HepG2 (cell line): ENCODE results near the gene IL17C. TPM values are rescaled to one million over a fixed set of nuclear protein-coding genes. Genes with fewer than 3 reads are reported as not detected.
A peak's percentile ranks its signal among the peaks of the same experiment; 100 is the strongest.

Experiments
- ATAC-seq: fragments of 200-7000 bp; cut with Tn5 transposase; 3 replicates; pipeline ENCODE4 v1.9.1; 2020; ENCODE audit warnings: mild to moderate bottlenecking, moderate library complexity
- BruUV-seq: library from RNA; stranded (reverse); fragments of 400-500 nt; replicated peaks from 2 replicates; lab custom pipeline; 2021; lab: Mats Ljungman, UMichigan
- CTCF ChIA-PET: fragments of 300-600 bp; formaldehyde crosslinking; extraction: SDS; loops from one replicate; lab custom pipeline; 2021; ENCODE audit warnings: low total read pairs, inconsistent platforms, low intra/inter-chr PET ratio; lab: Yijun Ruan, JAX
- POLR2A ChIA-PET: fragments of 350-600 bp; sonication (Branson Sonifier 250); formaldehyde crosslinking; loops from one replicate; lab custom pipeline; 2020; ENCODE audit warnings: antibody characterized with exemption, inconsistent platforms; lab: Yijun Ruan, JAX
- DNase-seq: peaks from one replicate; pipeline ENCODE4 v3.0.0-alpha.2; 2015; ENCODE audit warnings: low spot score
- FAIRE-seq: peaks from 3 replicates; lab custom pipeline; 2011; peaks lifted over from hg19 to GRCh38; lab: Jason Lieb, UNC
- H2AFZ ChIP-seq: one replicate; pipeline ENCODE4 v1.6.1; 2011; ENCODE audit warnings: low read length, inconsistent platforms
- H3K27ac ChIP-seq: fragments of 300-600 bp; 3 replicates; pipeline ENCODE4 v1.8.0; 2011; ENCODE audit warnings: mixed run types, mild to moderate bottlenecking, mixed read lengths, low read length, inconsistent platforms; ENCODE audit not compliant: insufficient read depth; ENCODE audit errors: extremely low read length
- H3K27me3 ChIP-seq, 2 experiments: fragments of 200-600 bp in 1 of 2; 2 replicates in 1 of 2; 3 replicates in 1 of 2; pipeline versions ENCODE4 v1.6.0 to v1.8.0; 2011; ENCODE audit warnings: low read length in 2 of 2, mild to moderate bottlenecking in 2 of 2, moderate library complexity in 2 of 2, inconsistent platforms in 1 of 2; ENCODE audit not compliant: insufficient read depth in 2 of 2, control insufficient read depth in 1 of 2
- H3K36me3 ChIP-seq, 2 experiments: fragments of 200-600 bp in 1 of 2; replicated peaks in 1 of 2; 2 replicates in 1 of 2; 3 replicates in 1 of 2; pipeline versions ENCODE4 v1.5.1 to v1.8.0; 2011; ENCODE audit warnings: low read length in 2 of 2, inconsistent platforms in 1 of 2; ENCODE audit not compliant: insufficient read depth in 2 of 2, control insufficient read depth in 1 of 2
- H3K4me1 ChIP-seq: 2 replicates; pipeline ENCODE4 v1.5.1; 2012; ENCODE audit warnings: low read length, inconsistent platforms; ENCODE audit not compliant: insufficient read depth
- H3K4me2 ChIP-seq: 2 replicates; pipeline ENCODE4 v1.6.0; 2011; ENCODE audit warnings: low read depth, low read length, inconsistent platforms
- H3K4me3 ChIP-seq, 3 experiments: fragments of 200-600 bp in 1 of 3; sonication (generic), shearing (Covaris generic) in 1 of 3; replicated peaks in 1 of 3; 2 replicates each; pipeline ENCODE4 v1.5.1; 2011 to 2016; ENCODE audit warnings: low read length in 3 of 3, inconsistent platforms in 2 of 3, low read depth in 2 of 3, mild to moderate bottlenecking in 2 of 3, control low read depth in 1 of 3, mixed read lengths in 1 of 3; ENCODE audit not compliant: insufficient read depth in 1 of 3
- H3K79me2 ChIP-seq: one replicate; pipeline ENCODE4 v1.6.1; 2011; ENCODE audit warnings: low read length, inconsistent platforms; ENCODE audit not compliant: insufficient read depth
- H3K9ac ChIP-seq: 2 replicates; pipeline ENCODE4 v1.6.0; 2011; ENCODE audit warnings: mild to moderate bottlenecking, low read depth, low read length, inconsistent platforms; ENCODE audit not compliant: insufficient read depth
- H3K9me3 ChIP-seq: 2 replicates; pipeline ENCODE4 v1.5.1; 2012; ENCODE audit warnings: mild to moderate bottlenecking, low read length
- H4K20me1 ChIP-seq: 2 replicates; pipeline ENCODE4 v1.6.0; 2011; ENCODE audit warnings: inconsistent platforms, mild to moderate bottlenecking, low read length, moderate library complexity; ENCODE audit not compliant: insufficient read depth
- CHD4 ChIP-seq: fragments of 200-600 bp; sonication (generic); IDR thresholded peaks from 2 replicates; pipeline ENCODE4 v1.7.0; 2017; ENCODE audit warnings: mild to moderate bottlenecking, low read length, borderline replicate concordance
- FOXK2 ChIP-seq: fragments of 450-650 bp; IDR thresholded peaks from 2 replicates; pipeline ENCODE4 v1.6.1; 2016
- KLF9 ChIP-seq: IDR thresholded peaks from 2 replicates; pipeline ENCODE4 v1.6.1; 2016; ENCODE audit warnings: low read depth
- MBNL3 ChIP-seq: fragments of 250-450 bp; sonication (Bioruptor Pico); conservative IDR thresholded peaks from 2 replicates; pipeline ENCODE4 v1.8.0; 2022; ENCODE audit warnings: mild to moderate bottlenecking, inconsistent platforms
- NONO ChIP-seq, 2 experiments: fragments of 450-650 bp in 1 of 2; sonication (generic) in 1 of 2; formaldehyde crosslinking in 1 of 2; IDR thresholded peaks in 1 of 2; conservative IDR thresholded peaks in 1 of 2; 2 replicates each; pipeline versions ENCODE4 v1.6.1 to v1.8.0; 2017 to 2022; ENCODE audit warnings: mild to moderate bottlenecking in 1 of 2, missing genetic modification reagents in 1 of 2, moderate library complexity in 1 of 2
- PRPF4 ChIP-seq: fragments of 200-400 bp; formaldehyde crosslinking; IDR thresholded peaks from 2 replicates; pipeline ENCODE4 v1.6.1; 2016; ENCODE audit warnings: low read length, low read depth; ENCODE audit not compliant: poor library complexity, severe bottlenecking
- SKI ChIP-seq: fragments of 450-650 bp; IDR thresholded peaks from one replicate; pipeline ENCODE4 v1.6.1; 2018; ENCODE audit warnings: mild to moderate bottlenecking; ENCODE audit not compliant: partially characterized antibody
- THAP8 ChIP-seq: sonication (generic); formaldehyde crosslinking; IDR thresholded peaks from 2 replicates; pipeline ENCODE4 v1.5.1; 2020; ENCODE audit warnings: missing genetic modification reagents, mild to moderate bottlenecking, borderline replicate concordance
- U2AF2 ChIP-seq: fragments of 200-400 bp; formaldehyde crosslinking; IDR thresholded peaks from 2 replicates; pipeline ENCODE4 v1.6.1; 2017; ENCODE audit warnings: low read depth, mild to moderate bottlenecking, low read length
- ZBTB3 ChIP-seq: sonication (generic); formaldehyde crosslinking; IDR thresholded peaks from 2 replicates; pipeline ENCODE4 v1.4.0; 2020; ENCODE audit warnings: low read depth, mild to moderate bottlenecking, moderate library complexity, missing genetic modification reagents, borderline replicate concordance
- ZIK1 ChIP-seq: sonication (generic); formaldehyde crosslinking; IDR thresholded peaks from 2 replicates; pipeline ENCODE4 v1.5.0; 2020; ENCODE audit warnings: mild to moderate bottlenecking, low read depth, missing genetic modification reagents, borderline replicate concordance
- ZNF530 ChIP-seq: sonication (generic); formaldehyde crosslinking; IDR thresholded peaks from 2 replicates; pipeline ENCODE4 v1.5.0; 2020; ENCODE audit warnings: low read depth, mild to moderate bottlenecking, missing genetic modification reagents
- ZNF550 ChIP-seq: sonication (generic); formaldehyde crosslinking; IDR thresholded peaks from 2 replicates; pipeline ENCODE4 v1.4.0; 2020; ENCODE audit warnings: mild to moderate bottlenecking, missing genetic modification reagents, borderline replicate concordance
- ZNF609 ChIP-seq: sonication (generic); formaldehyde crosslinking; IDR thresholded peaks from 2 replicates; pipeline ENCODE4 v1.4.0; 2020; ENCODE audit warnings: mild to moderate bottlenecking, missing genetic modification reagents, borderline replicate concordance
- ZNF614 ChIP-seq: IDR thresholded peaks from 2 replicates; pipeline ENCODE4 v1.6.1; 2018; ENCODE audit warnings: missing biosample characterization, missing genetic modification reagents, inconsistent platforms, borderline replicate concordance
- ZNF800 ChIP-seq: sonication (generic); formaldehyde crosslinking; IDR thresholded peaks from 2 replicates; pipeline ENCODE4 v1.4.0; 2020; ENCODE audit warnings: missing genetic modification reagents
- whole genome bisulfite sequencing: methylation state at CpG from one replicate; pipeline ENCODE4 v1.1.6; 2017; ENCODE audit warnings: low lambda C conversion rate; 5-methylcytosine and 5-hydroxymethylcytosine counted together
- in situ Hi-C: cut with HindIII; loops from 2 replicates; pipeline ENCODE4 v1.10.0; 2017; ENCODE audit warnings: low pct_unique_long_range_greater_than_20kb; ENCODE audit not compliant: extremely low pct_ligation_motif_present
- intact Hi-C: fragments of 100-400 bp; cut with micrococcal nuclease; formaldehyde crosslinking; loops from one replicate; pipeline ENCODE4 v1.10.0; 2022; ENCODE audit not compliant: unreplicated experiment
- polyA plus RNA-seq, 8 experiments: library from polyadenylated mRNA; depleted of rRNA in 3 of 8; stranded (reverse) in 7 of 8; unstranded in 1 of 8; fragments of >200 nt; fragmentation: Illumina TruSeq in 4 of 8; extraction: Trizol in 4 of 8; gene quantifications; 2 replicates each; pipeline versions ENCODE4 v1.2.1 to v1.2.3, GENCODE V29; 2011 to 2016; ENCODE audit warnings: low read depth in 4 of 8, missing spikeins in 1 of 8, mixed read lengths in 1 of 8; ENCODE audit not compliant: insufficient read depth in 1 of 8
- total RNA-seq, 5 experiments: library from RNA; depleted of rRNA; stranded (reverse); fragments of >200 nt; fragmentation: Illumina TruSeq; extraction: Trizol; gene quantifications; 2 replicates each; pipeline ENCODE4 v1.2.3, GENCODE V29; 2016; ENCODE audit warnings: low read depth in 1 of 5
- TF ChIP-seq, protein P1 (sequence below): sonication (generic); formaldehyde crosslinking; IDR thresholded peaks from 2 replicates; pipeline ENCODE4 v1.8.1; 2023; ENCODE audit warnings: mild to moderate bottlenecking, missing genetic modification reagents

The IL17C gene
- total and polyA plus RNA-seq, 2 of the 13 experiments (the other 11 are each of a cell fraction or from before 2014, with no cell fraction given): not detected

DNA sequence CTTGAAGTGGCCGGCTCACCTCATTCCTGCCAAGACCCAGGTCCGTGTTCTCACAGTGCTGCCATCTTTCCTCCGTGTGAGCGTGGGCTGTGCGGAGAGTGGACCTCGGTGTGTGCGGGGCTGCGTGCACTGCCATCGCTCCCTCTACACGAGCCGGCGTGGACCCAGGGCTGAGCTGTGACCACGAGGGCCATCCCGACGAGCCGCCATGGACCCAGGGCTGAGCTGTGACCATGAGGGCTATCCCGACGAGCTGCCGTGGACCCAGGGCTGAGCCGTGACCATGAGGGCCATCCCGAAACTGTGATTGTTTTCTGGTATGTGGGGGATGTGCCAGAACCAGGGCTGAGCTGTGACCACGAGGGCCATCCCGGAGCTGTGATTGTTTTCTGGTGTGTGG lies 33.4 kb downstream of the IL17C start:
- CTCF ChIA-PET: no interaction called here
- intact Hi-C loops: no loop called here
- 94% methylated on average over 22 of the region's 23 CpGs for WGBS
- TF ChIP-seq MBNL3 (CRISPR knock-in tag) (no peak), FOXK2 (no peak), SKI (no peak), ZNF800 (CRISPR knock-in tag) (no peak), NONO (IDR thresholded peaks at IDR 0.05) (no peak), NONO (CRISPR knock-in tag; conservative IDR thresholded peaks at IDR 0.05) (no peak), PRPF4 (no peak), U2AF2 (no peak), ZBTB3 (CRISPR knock-in tag) (no peak), KLF9 (CRISPR knock-in tag) (no peak), ZNF614 (no peak), ZNF550 (CRISPR knock-in tag) (0 out of 2 replicates have a peak, but pooled peaks have one; percentile 32), ZNF609 (CRISPR knock-in tag) (no peak), ZNF530 (CRISPR knock-in tag) (no peak), CHD4 (no peak), ZIK1 (CRISPR knock-in tag) (no peak), THAP8 (no peak)
- TF ChIP-seq, protein P1, sequence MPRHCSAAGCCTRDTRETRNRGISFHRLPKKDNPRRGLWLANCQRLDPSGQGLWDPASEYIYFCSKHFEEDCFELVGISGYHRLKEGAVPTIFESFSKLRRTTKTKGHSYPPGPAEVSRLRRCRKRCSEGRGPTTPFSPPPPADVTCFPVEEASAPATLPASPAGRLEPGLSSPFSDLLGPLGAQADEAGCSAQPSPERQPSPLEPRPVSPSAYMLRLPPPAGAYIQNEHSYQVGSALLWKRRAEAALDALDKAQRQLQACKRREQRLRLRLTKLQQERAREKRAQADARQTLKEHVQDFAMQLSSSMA: no peak

More for the DNA sequence above, 33.4 kb downstream of the IL17C start:
- peaks cover 2% of the 10 kb centered on the region; the same call in 1 of the 2 replicates for H4K20me1 ChIP-seq
- no peaks in the 10 kb centered on the region; a peak in 2 of 5 replicates for H3K36me3 ChIP-seq
- ATAC-seq: no peak
- no peak for FAIRE-seq
- POLR2A ChIA-PET: no interaction called here
- H3K27me3 ChIP-seq: no peaks in the 10 kb centered on the region
- no peak for DNase-seq
- H3K27ac ChIP-seq: no peak overlapping the region
- H3K4me2 ChIP-seq: no peak overlapping the region
- BruUV-seq: no TSS peak
- no peak overlapping the region for H3K4me3 ChIP-seq
- no peaks in the 10 kb centered on the region for H3K9me3 ChIP-seq
- no peak overlapping the region for H2AFZ ChIP-seq
- no peaks in the 10 kb centered on the region for H3K4me1 ChIP-seq
- peaks cover 2% of the 10 kb centered on the region for H3K79me2 ChIP-seq
- no peak overlapping the region for H3K9ac ChIP-seq
- in situ Hi-C loops: no loop called here
